IPS DF 4.7 (cell line): ENCODE results near the gene GPM6B.
A peak's percentile ranks its signal among the peaks of the same experiment; 100 is the strongest.

Source experiments
- DNase-seq: peaks from one replicate; pipeline ENCODE4 v3.0.0-alpha.2; 2013; ENCODE audit warnings: low spot score; ENCODE audit errors: extremely low read depth

GPM6B gene

GRCh38 chrX:13825178-13825762 lies 8.4 kb upstream of the GPM6B start:
- DNase-seq, result no peak

GRCh38 chrX:13824746-13825145 lies 7.9 kb upstream of the GPM6B start:
- no peak for DNase-seq

- no peak for DNase-seq
These were observed 4.8 kb upstream of the GPM6B start for GRCh38 chrX:13821738-13822137.

GRCh38 chrX:13816176-13816575 lies 717 bp downstream of the GPM6B start:
- DNase-seq, result no peak

GRCh38 chrX:13815664-13816063 lies 1.2 kb downstream of the GPM6B start:
- DNase-seq, result no peak

GRCh38 chrX:13808865-13809264 lies 8.0 kb downstream of the GPM6B start:
- no peak for DNase-seq

- no peak for DNase-seq
These were observed 8.6 kb downstream of the GPM6B start for GRCh38 chrX:13808293-13808692.

- no peak for DNase-seq
These were observed 11.7 kb downstream of the GPM6B start for GRCh38 chrX:13805241-13805640.

GRCh38 chrX:13803116-13803515 lies 13.8 kb downstream of the GPM6B start:
- DNase-seq, result peak; percentile 11

- no peak for DNase-seq
These were observed 18.7 kb downstream of the GPM6B start for GRCh38 chrX:13798184-13798583.

GRCh38 chrX:13797512-13797911 lies 19.4 kb downstream of the GPM6B start:
- DNase-seq, result no peak

GRCh38 chrX:13794417-13794816 lies 22.5 kb downstream of the GPM6B start:
- DNase-seq, result no peak

- DNase-seq, result no peak
These were observed 23.0 kb downstream of the GPM6B start for GRCh38 chrX:13793897-13794296.

GRCh38 chrX:13791559-13791958 lies 25.3 kb downstream of the GPM6B start:
- DNase-seq, result no peak

- no peak for DNase-seq
These were observed 25.7 kb downstream of the GPM6B start for GRCh38 chrX:13791145-13791544.

GRCh38 chrX:13790206-13791131 lies 26.4 kb downstream of the GPM6B start:
- no peak for DNase-seq

- no peak for DNase-seq
These were observed 30.8 kb downstream of the GPM6B start for GRCh38 chrX:13786048-13786447.

GRCh38 chrX:13780868-13781427 lies 35.9 kb downstream of the GPM6B start:
- DNase-seq, result no peak

GRCh38 chrX:13778916-13779315 lies 38.0 kb downstream of the GPM6B start:
- no peak for DNase-seq

- no peak for DNase-seq
These were observed 40.5 kb downstream of the GPM6B start for GRCh38 chrX:13776387-13776786.

- DNase-seq, result no peak
These were observed 41.1 kb downstream of the GPM6B start for GRCh38 chrX:13775837-13776236.

- DNase-seq, result no peak
These were observed 42.2 kb downstream of the GPM6B start for GRCh38 chrX:13774696-13775095.
